HG03439 (cell line): ENCODE results near the gene WDR7.

Source experiments
- ATAC-seq: cut with Tn5 transposase; IDR thresholded peaks from one replicate; pipeline ENCODE4 v1.9.1; 2021; ENCODE audit warnings: mild to moderate bottlenecking, moderate library complexity; ENCODE audit not compliant: unreplicated experiment

Gene WDR7

GRCh38 chr18:57062178-57062577 is 411.0 kb downstream of the WDR7 start:
- ATAC-seq, result no peak

- no peak for ATAC-seq
Measured at GRCh38 chr18:57062844-57063243, 411.7 kb downstream of the WDR7 start.

- ATAC-seq, result no peak
Measured at GRCh38 chr18:57063601-57064103, 412.5 kb downstream of the WDR7 start.

GRCh38 chr18:57073501-57074187 is 422.5 kb downstream of the WDR7 start:
- no peak for ATAC-seq

- no peak for ATAC-seq
Measured at GRCh38 chr18:57075716-57076400, 424.7 kb downstream of the WDR7 start.

DNA sequence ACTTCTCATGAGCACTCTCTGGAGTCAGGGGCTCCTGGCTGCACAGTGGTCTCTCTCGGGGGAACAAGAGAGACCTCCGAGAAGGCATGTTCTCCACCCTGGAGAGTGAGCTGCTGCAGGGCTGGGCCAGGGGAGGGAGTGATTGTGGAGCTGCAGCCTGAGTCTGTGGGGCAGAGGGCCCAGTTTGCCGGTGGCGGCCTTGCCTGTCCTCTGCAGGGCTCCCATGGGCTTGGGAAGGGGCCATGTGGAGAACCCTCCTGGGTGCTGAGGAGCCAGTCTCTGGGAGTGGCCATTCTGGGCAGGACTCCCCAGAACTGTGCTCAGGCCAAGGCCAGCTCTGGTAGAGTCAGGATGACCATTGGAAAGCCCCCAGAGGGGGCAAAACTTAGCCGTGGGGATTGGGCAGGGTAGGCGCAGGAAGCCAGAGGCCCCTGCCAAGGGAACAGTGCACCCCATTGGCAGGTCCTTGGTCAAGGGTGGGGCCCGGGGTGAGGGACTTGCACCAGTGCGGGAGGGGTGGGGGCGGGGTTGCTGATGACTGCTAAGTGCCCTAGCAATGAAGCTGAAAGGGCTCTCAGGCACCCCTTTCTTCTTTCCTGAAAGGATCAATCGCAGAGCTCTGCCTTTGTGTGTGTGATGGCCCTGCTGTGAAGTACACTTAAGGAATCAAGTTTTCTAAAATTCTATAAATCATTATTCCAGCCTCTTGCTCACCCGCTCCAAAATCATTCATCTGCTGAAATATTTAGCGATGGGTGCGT is 426.0 kb downstream of the WDR7 start:
- no peak for ATAC-seq

DNA sequence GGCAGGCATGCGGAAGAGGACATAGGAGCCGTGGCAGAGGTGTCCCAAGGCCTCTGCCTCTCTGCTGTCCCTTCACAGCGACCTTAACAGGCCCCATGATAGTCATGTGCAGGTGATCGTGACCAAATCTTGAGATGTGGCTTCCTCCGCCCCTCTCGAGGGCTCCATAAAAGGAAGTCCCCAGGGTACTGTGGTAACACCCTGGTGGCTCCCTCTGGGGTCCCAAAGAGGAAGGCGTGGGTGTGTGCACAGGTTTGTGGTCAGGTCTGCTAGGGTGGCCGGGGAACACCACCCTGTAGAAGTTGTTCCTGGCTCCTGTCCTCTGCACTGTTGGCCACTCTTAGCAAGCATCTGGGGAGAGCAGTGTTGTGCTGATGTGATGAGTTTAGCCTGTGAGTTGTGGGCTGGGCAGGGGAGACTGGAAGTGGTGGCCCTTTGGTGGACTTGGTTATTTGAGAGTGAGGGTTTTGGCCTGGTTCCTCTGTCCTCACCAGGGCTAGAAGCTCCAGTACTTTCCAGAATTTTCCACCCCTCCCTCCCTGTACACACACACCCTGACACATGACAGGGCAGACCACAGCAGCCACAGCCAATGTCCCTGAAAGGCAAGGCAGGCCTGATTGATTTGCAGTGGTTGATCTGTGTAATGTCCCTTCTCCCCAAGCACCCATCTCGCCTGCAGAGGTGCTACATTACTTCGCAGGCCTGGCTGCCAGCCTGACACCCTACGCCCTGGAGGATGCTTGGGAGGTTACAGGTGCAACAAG is 426.8 kb downstream of the WDR7 start:
- peak; percentile 94 for ATAC-seq

DNA sequence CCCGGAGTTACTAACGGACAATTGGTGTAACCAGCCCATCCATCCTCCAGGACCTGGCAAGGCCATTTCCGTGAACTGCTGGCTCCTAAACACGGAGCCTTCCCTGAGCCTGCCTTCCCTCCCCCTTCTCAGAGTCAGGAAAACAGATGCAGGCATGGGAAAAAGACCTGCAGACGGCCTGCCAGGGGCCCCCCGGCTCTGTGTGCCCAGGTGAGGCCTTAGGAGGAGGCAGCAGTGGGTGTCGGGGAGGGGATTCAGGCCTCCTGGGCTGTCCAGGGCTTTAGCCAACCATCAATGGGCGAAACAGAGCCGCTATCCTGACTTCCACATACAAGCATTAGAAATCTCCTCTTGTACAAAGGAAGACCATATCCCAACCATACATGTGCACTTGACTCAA is 427.5 kb downstream of the WDR7 start:
- ATAC-seq, result no peak

GRCh38 chr18:57080479-57080878 is 429.3 kb downstream of the WDR7 start:
- no peak for ATAC-seq

GRCh38 chr18:57081899-57082298 is 430.7 kb downstream of the WDR7 start:
- ATAC-seq, result no peak

DNA sequence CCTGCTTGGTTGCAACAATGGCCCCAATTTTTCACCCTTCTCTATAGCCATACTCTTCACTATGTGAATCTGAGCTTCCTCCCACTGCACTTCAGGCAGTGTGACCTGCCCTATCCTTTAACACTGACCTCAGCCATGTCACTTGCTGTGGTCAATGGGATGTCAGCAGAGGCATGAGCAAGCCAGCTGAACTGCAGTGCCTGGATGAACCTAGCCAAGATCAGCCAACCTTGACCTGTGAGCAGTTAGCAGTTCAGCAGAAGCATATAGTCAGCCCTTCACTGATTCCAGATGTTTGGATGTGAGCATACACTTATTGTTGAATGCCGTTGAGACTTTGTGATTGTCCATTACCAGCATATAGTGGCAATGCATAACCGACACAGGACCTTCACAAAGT is 432.3 kb downstream of the WDR7 start:
- no peak for ATAC-seq

GRCh38 chr18:57084331-57085271 is 433.4 kb downstream of the WDR7 start:
- ATAC-seq, result peak; percentile 56

GRCh38 chr18:57085371-57085770 is 434.2 kb downstream of the WDR7 start:
- ATAC-seq, result no peak

DNA sequence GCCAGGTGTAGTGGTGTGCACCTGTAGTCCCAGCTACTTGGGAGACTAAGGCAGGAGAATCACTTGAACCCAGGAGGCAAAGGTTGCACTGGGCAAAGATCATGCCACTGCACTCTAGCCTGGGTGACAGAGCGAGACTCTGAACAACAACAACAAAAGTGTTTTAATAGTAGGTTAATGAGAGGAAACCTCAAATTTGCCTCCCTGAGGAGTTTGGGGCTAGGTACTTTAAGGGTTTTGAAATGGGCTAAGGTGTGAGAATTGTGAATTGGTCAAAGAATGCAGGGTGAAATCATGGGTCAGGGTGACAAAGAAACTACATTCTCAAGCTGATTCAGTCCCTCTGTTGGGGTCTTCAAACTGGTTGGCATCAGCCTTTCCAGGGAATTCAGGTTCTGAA is 435.0 kb downstream of the WDR7 start:
- no peak for ATAC-seq
